GM23248 (cell line): ENCODE data around the gene CD72. TPM values are rescaled to one million over a fixed set of nuclear protein-coding genes. Genes with fewer than 3 reads are reported as not detected.
"Not testable (repeated sequence)": the region's sequence is repeated elsewhere in the genome, so short reads cannot be mapped to it uniquely, and the experiment has no call there.

Experiments
- DNase-seq: peaks from one replicate; pipeline ENCODE4 v3.0.0-alpha.2; 2015
- H2AFZ ChIP-seq: fragments of 200-600 bp; sonication (generic); 2 replicates; pipeline ENCODE4 v1.6.1; 2016; ENCODE audit warnings: antibody characterized with exemption
- H3F3A ChIP-seq: fragments of 200-600 bp; sonication (generic); 2 replicates; pipeline ENCODE4 v1.6.1; 2016; ENCODE audit warnings: mild to moderate bottlenecking, antibody characterized with exemption, mixed run types; ENCODE audit not compliant: insufficient read depth
- H3K27ac ChIP-seq: fragments of 200-600 bp; sonication (generic); 2 replicates; pipeline ENCODE4 v1.5.1; 2016; ENCODE audit warnings: mild to moderate bottlenecking
- H3K27me3 ChIP-seq: fragments of 200-600 bp; sonication (generic); replicated peaks from 2 replicates; pipeline ENCODE4 v1.6.1; 2016; ENCODE audit warnings: mild to moderate bottlenecking; ENCODE audit not compliant: insufficient read depth
- H3K36me3 ChIP-seq: fragments of 200-600 bp; sonication (generic); 2 replicates; pipeline ENCODE4 v1.6.1; 2016; ENCODE audit warnings: low read depth, mild to moderate bottlenecking
- H3K4me1 ChIP-seq: fragments of 200-600 bp; sonication (generic); 2 replicates; pipeline ENCODE4 v1.6.1; 2016; ENCODE audit warnings: mild to moderate bottlenecking; ENCODE audit not compliant: insufficient read depth
- H3K4me2 ChIP-seq: fragments of 200-600 bp; sonication (generic); one replicate; pipeline ENCODE4 v1.6.1; 2016; ENCODE audit warnings: mild to moderate bottlenecking; ENCODE audit not compliant: unreplicated experiment
- H3K4me3 ChIP-seq: fragments of 200-600 bp; sonication (generic); 2 replicates; pipeline ENCODE4 v1.5.1; 2016; ENCODE audit warnings: mild to moderate bottlenecking
- H3K79me2 ChIP-seq: fragments of 200-600 bp; sonication (generic); 2 replicates; pipeline ENCODE4 v1.6.1; 2016; ENCODE audit warnings: mild to moderate bottlenecking; ENCODE audit not compliant: insufficient read depth
- H3K9ac ChIP-seq: fragments of 200-600 bp; sonication (generic); 2 replicates; pipeline ENCODE4 v1.6.1; 2016; ENCODE audit warnings: mild to moderate bottlenecking
- H3K9me2 ChIP-seq: fragments of 200-600 bp; sonication (generic); 2 replicates; pipeline ENCODE4 v1.6.1; 2016; ENCODE audit warnings: mixed run types, mild to moderate bottlenecking, moderate library complexity; ENCODE audit not compliant: insufficient read depth
- H3K9me3 ChIP-seq: fragments of 200-600 bp; sonication (generic); one replicate; pipeline ENCODE4 v1.6.1; 2017; ENCODE audit warnings: low read depth
- H4K20me1 ChIP-seq: fragments of 200-600 bp; sonication (generic); 2 replicates; pipeline ENCODE4 v1.6.0; 2016; ENCODE audit not compliant: insufficient read depth
- EZH2 ChIP-seq: fragments of 200-600 bp; sonication (generic); IDR thresholded peaks from 2 replicates; pipeline ENCODE4 v1.6.1; 2018; ENCODE audit warnings: antibody characterized with exemption, mild to moderate bottlenecking; ENCODE audit not compliant: insufficient read depth, poor library complexity, severe bottlenecking
- EZH2phosphoT487 ChIP-seq: fragments of 200-600 bp; sonication (generic); IDR thresholded peaks from 2 replicates; pipeline ENCODE4 v1.6.1; 2018; ENCODE audit warnings: antibody characterized with exemption, moderate library complexity, mild to moderate bottlenecking, low read depth; ENCODE audit not compliant: insufficient read depth
- WGBS, 2 experiments: methylation state at CpG; one replicate each; pipeline ENCODE4 v1.1.6; 2015 to 2017; ENCODE audit warnings: low lambda C conversion rate in 2 of 2, low coverage in 1 of 2; ENCODE audit errors: missing lambda C conversion rate in 2 of 2; 5-methylcytosine and 5-hydroxymethylcytosine counted together
- in situ Hi-C: fragments of 300-500 bp; cut with MboI; formaldehyde crosslinking; loops from 2 replicates; pipeline ENCODE4 v1.15.0; 2020
- polyA plus RNA-seq: library from polyadenylated mRNA; unstranded; fragments of >200 nt; fragmentation: Nextera tagmentation; extraction: Ambion mirVana; gene quantifications from 2 replicates; pipeline ENCODE4 v1.2.1, GENCODE V29; 2016
- total RNA-seq: library from RNA; depleted of rRNA; stranded (reverse); fragments of >200 nt; shearing (Covaris generic); gene quantifications from 2 replicates; pipeline ENCODE4 v1.2.3, GENCODE V29; 2014

CD72 gene
- total and polyA plus RNA-seq, 2 experiments from 2014 or later = 1.6 to 3.9 TPM

DNA sequence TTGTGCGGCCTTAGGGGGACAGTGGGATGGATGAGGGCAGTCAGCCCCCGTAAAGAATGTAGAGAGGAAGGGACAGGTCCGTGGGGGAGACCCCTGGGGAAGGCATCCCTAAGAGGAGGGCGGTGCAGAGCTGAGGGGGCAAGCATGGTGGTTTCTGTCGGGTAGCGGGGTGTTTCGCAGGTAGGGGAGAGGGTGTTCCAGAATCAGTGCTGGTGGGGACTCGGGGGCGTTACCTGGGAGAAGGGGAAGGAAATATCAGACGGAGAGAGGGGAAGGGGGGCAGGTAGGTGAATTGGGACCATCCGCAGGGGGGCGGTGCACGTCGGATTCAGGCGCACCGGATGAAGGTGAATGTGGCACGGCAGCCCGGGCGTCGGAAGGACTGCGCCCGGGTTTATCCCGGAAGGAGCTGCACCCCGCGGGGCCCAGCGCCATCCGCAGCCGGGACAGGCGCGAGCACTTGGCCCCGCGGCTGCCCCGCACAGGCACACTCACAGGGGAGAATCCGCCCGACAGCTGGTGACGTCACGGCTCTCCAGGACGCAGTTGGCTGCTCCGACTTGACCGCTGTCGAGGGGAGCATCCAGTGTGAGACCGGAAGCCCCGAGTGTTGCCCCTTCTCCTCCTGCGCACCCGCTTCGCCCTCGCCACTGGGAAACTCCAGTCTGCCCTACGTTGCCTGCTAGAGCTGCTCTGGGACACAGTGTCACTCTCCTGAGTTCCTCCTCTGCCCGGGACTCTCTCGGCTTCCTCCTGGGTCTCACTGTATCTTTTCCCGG lies 1.3 kb downstream of the CD72 start:
- Histone ChIP-seq H3K4me1 (no peaks in the 10 kb centered on the region), H3K27me3 (no peaks in the 10 kb centered on the region), H3F3A (no peaks in the 10 kb centered on the region), H3K4me2 (peak overlapping the region; percentile 79), H4K20me1 (no peaks in the 10 kb centered on the region), H2AFZ (peak overlapping the region; percentile 94), H3K79me2 (no peaks in the 10 kb centered on the region), H3K36me3 (no peaks in the 10 kb centered on the region), H3K9ac (peak overlapping the region; percentile 67), H3K4me3 (peak overlapping the region; percentile 65), H3K9me3 (no peaks in the 10 kb centered on the region), H3K9me2 (no peaks in the 10 kb centered on the region), H3K27ac (no peak overlapping the region)
- TF ChIP-seq EZH2phosphoT487 = no peak
- TF ChIP-seq EZH2 = no peak
- peak; percentile 79 for DNase-seq
- WGBS, 2 experiments = 12 to 17% methylated on average over 34 to 50 of the region's 51 CpGs
- in situ Hi-C loops = loop anchor here (25.0 kb wide), 1 partner anchor 95 kb away; no protein-coding TSS in a partner anchor

DNA sequence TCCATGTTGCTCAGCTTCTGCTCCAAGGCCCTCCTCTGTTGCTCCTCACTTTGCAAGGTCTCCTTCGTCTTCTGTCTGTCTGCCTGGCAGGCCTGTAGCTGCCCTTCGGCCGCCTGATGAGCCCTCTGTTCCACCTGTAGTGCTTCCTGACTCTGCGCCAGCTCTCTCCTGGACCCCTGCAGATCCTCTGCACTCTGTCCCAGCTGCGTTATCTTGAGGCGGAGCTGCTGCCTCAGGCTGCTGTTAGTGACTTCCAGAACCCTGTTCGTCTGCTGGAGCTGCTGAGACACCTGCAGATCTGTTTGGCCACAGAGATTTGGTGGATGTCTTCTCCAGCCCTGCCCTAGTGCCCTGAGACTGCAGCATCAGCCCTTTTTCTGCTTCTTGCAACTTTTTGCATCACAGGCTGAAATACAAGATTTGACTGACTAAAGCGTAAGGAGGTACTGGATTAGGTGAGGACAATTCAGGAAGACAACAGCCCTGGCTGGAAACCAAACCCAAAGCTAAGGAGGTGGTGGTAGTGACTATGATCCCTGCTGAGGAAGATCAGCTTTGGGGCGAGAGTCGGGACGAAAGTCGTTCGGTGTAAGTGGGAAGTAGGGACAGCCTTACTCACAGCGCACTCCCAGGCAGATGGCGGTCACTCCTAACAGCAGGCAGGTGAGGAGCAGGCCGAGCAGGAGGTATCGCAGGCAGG lies 2.1 kb downstream of the CD72 start:
- WGBS, 2 experiments = 90 to 92% methylated on average over 17 of the region's 17 CpGs
- Histone ChIP-seq H3F3A (no peaks in the 10 kb centered on the region), H3K27ac (no peak overlapping the region), H3K4me3 (no peak overlapping the region), H2AFZ (peak overlapping the region; percentile 94; the same call in 1 of the 2 replicates), H3K79me2 (no peaks in the 10 kb centered on the region), H3K36me3 (no peaks in the 10 kb centered on the region), H3K9me3 (no peaks in the 10 kb centered on the region), H3K9ac (no peak overlapping the region), H3K4me2 (peak overlapping the region; percentile 79), H3K27me3 (no peaks in the 10 kb centered on the region), H3K4me1 (no peaks in the 10 kb centered on the region), H4K20me1 (no peaks in the 10 kb centered on the region), H3K9me2 (no peaks in the 10 kb centered on the region)
- in situ Hi-C loops = loop anchor here (25.0 kb wide), 1 partner anchor 96 kb away; no protein-coding TSS in a partner anchor
- TF ChIP-seq EZH2phosphoT487 (no peak), EZH2 (no peak)
- no peak for DNase-seq

DNA sequence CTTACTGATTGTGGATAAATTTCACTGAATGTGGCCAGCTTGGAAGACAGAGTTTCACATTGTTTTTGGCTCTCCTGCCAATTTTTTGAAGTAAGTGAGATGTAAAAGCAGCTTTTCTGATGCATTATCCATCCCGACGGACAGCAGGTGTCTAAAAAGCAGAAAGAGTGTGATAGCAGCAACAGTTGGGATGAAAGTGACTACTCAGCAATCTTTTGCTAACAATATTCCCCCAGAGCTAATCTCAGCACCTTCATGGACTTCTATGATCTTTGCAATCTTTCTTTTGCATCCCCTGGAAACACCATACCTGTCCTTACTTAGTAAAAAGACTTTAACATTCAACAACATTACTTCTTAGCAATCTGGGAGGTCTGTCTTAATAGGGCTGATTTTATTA lies 5.4 kb downstream of the CD72 start:
- Histone ChIP-seq H3K4me3 (no peak overlapping the region), H3K9ac (no peak overlapping the region), H3K27me3 (no peaks in the 10 kb centered on the region), H3K4me2 (no peak overlapping the region), H3K9me3 (no peaks in the 10 kb centered on the region), H3K27ac (no peak overlapping the region), H3K79me2 (peaks cover 2% of the 10 kb centered on the region; the same call in 1 of the 2 replicates), H4K20me1 (no peaks in the 10 kb centered on the region), H2AFZ (no peak overlapping the region), H3K36me3 (peaks cover 7% of the 10 kb centered on the region; the same call in 1 of the 2 replicates), H3F3A (no peaks in the 10 kb centered on the region), H3K9me2 (no peaks in the 10 kb centered on the region), H3K4me1 (no peaks in the 10 kb centered on the region)
- DNase-seq = no peak
- 77 to 93% methylated on average over 2 of the region's 2 CpGs for WGBS, 2 experiments
- TF ChIP-seq EZH2phosphoT487 (no peak), EZH2 (no peak)
- in situ Hi-C loops = loop anchor here (25.0 kb wide), 1 partner anchor 99 kb away; no protein-coding TSS in a partner anchor

DNA sequence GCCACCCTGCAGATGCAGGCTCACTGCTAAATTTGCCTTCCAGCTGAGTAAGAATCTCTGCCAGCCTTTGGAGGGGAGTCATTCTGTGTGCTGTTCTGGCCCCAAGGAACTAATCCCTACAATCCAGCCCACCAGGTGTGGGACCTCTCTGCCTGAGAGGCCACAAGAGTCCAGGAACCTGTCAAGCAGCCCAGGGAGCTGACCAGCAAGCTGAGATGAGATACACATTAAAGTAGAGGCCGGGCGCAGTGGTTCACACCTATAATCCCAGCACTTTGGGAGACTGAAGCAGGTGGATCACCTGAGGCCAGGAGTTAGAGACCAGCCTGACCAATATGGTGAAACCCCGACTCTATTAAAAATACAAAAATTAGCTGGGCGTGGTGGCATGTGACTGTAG lies 6.1 kb downstream of the CD72 start:
- in situ Hi-C loops = loop anchor here (25.0 kb wide), 1 partner anchor 100 kb away; no protein-coding TSS in a partner anchor
- not testable (repeated sequence) for H3K36me3 ChIP-seq, H3K4me1 ChIP-seq, DNase-seq, H3K4me2 ChIP-seq, H3K9me2 ChIP-seq, H3K27me3 ChIP-seq, H3F3A ChIP-seq, H3K9ac ChIP-seq, H3K4me3 ChIP-seq, H2AFZ ChIP-seq, H3K9me3 ChIP-seq, H3K27ac ChIP-seq, H4K20me1 ChIP-seq
- WGBS, 2 experiments = 75 to 83% methylated on average over 4 of the region's 4 CpGs
- H3K79me2 ChIP-seq = peaks cover 10% of the 10 kb centered on the region
